MM.1S (cell line): Measurements from ENCODE around the gene SOBP.

Experiments used
- EZH2 ChIP-seq: fragments of 300-600 bp; sonication (generic); optimal IDR thresholded peaks from 2 replicates; pipeline ENCODE3; 2017; ENCODE audit warnings: low read depth, mild to moderate bottlenecking, antibody characterized with exemption, low read length, mixed read lengths
- EZH2phosphoT487 ChIP-seq: fragments of 300-600 bp; sonication (generic); IDR thresholded peaks from 2 replicates; pipeline ENCODE4 v1.6.1; 2018; ENCODE audit warnings: antibody characterized with exemption, low read length
- TF ChIP-seq, protein P1 (sequence below): fragments of 300-600 bp; sonication (generic); IDR thresholded peaks from 2 replicates; pipeline ENCODE4 v1.5.1; 2016; ENCODE audit warnings: antibody characterized with exemption, low read length, mixed read lengths

DNA sequence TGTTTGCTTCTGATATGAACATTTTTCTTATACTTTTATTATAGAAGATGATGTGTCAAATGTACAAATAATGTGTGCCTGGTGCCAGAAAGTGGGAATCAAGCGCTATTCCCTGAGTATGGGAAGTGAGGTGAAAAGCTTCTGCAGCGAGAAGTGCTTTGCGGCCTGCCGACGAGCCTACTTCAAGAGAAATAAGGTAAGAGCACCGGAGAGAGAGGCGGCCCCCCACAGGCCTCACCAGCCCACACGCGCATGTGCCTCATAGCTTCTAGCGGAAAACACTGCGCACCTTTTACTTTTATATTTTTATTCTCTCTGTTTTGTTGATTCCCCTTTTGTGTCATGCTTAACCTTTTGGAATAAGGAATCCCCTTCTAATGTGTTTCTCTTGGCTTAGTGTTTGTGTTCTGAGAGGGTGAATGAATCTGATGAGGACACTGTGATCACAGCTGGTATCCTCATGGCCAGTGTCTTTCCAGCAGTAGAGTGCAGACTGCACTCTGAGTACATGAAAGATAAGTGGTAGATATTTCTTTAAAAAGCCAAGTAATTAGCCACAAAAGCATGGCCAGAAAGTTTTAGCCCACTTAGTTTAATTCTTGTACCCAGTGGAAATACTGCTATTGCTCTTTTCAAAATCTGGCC, 43.6 kb downstream of the SOBP start:
- TF ChIP-seq, protein P1, sequence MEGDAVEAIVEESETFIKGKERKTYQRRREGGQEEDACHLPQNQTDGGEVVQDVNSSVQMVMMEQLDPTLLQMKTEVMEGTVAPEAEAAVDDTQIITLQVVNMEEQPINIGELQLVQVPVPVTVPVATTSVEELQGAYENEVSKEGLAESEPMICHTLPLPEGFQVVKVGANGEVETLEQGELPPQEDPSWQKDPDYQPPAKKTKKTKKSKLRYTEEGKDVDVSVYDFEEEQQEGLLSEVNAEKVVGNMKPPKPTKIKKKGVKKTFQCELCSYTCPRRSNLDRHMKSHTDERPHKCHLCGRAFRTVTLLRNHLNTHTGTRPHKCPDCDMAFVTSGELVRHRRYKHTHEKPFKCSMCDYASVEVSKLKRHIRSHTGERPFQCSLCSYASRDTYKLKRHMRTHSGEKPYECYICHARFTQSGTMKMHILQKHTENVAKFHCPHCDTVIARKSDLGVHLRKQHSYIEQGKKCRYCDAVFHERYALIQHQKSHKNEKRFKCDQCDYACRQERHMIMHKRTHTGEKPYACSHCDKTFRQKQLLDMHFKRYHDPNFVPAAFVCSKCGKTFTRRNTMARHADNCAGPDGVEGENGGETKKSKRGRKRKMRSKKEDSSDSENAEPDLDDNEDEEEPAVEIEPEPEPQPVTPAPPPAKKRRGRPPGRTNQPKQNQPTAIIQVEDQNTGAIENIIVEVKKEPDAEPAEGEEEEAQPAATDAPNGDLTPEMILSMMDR: no peak
- TF ChIP-seq EZH2 (no peak), EZH2phosphoT487 (no peak)
